ENCODE data around the gene TLR10.

DNA sequence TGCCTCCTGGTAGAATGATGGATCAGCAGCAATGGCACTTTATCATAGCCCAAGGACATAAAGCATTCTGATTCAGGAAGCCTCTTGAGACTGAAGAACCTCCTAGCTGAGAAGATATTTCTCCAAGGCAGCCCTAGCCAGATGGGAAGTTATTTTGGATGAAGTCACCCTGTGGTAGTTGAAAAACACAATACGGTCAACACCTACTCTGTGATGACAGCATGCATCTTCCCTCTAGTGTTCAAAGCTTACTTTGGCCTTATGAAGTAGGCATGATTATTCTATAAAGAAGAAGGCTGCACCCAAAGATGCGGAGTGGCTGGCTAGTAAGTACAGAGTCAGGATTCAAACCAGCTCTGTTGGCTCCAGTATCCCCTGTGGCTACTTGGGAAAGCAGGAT, 47.9 kb downstream of the TLR10 start:
- TF ChIP-seq, protein P1, sequence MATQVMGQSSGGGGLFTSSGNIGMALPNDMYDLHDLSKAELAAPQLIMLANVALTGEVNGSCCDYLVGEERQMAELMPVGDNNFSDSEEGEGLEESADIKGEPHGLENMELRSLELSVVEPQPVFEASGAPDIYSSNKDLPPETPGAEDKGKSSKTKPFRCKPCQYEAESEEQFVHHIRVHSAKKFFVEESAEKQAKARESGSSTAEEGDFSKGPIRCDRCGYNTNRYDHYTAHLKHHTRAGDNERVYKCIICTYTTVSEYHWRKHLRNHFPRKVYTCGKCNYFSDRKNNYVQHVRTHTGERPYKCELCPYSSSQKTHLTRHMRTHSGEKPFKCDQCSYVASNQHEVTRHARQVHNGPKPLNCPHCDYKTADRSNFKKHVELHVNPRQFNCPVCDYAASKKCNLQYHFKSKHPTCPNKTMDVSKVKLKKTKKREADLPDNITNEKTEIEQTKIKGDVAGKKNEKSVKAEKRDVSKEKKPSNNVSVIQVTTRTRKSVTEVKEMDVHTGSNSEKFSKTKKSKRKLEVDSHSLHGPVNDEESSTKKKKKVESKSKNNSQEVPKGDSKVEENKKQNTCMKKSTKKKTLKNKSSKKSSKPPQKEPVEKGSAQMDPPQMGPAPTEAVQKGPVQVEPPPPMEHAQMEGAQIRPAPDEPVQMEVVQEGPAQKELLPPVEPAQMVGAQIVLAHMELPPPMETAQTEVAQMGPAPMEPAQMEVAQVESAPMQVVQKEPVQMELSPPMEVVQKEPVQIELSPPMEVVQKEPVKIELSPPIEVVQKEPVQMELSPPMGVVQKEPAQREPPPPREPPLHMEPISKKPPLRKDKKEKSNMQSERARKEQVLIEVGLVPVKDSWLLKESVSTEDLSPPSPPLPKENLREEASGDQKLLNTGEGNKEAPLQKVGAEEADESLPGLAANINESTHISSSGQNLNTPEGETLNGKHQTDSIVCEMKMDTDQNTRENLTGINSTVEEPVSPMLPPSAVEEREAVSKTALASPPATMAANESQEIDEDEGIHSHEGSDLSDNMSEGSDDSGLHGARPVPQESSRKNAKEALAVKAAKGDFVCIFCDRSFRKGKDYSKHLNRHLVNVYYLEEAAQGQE (IDR thresholded peaks at IDR 0.05; ENCODE audit: low read depth): no peak
- TF ChIP-seq, protein P2, sequence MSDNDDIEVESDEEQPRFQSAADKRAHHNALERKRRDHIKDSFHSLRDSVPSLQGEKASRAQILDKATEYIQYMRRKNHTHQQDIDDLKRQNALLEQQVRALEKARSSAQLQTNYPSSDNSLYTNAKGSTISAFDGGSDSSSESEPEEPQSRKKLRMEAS (IDR thresholded peaks at IDR 0.05): no peak
- TF ChIP-seq YY1 (IDR thresholded peaks at IDR 0.05; ENCODE audit: low read depth) (no peak), TEAD4 (IDR thresholded peaks at IDR 0.05) (no peak), TAF1 (IDR thresholded peaks at IDR 0.05; ENCODE audit: low read depth) (no peak), RAD21 (IDR thresholded peaks at IDR 0.05; ENCODE audit: low read depth) (no peak)

Measured in Ishikawa (cell line).